Heart left ventricle (tissue), 13 donors: ENCODE measurements around the gene SRCIN1.

Experiments
- POLR2A ChIP-seq, 2 donors: fragments of 450-650 bp; IDR thresholded peaks; one replicate each; pipeline ENCODE4 v1.6.1; 2017; ENCODE audit warnings: antibody characterized with exemption in 2 of 2, mild to moderate bottlenecking in 2 of 2, moderate library complexity in 2 of 2
- TF ChIP-seq, protein P1 (sequence below), 12 donors: fragments of 200-600 bp; sonication (generic) in 4 of 12; IDR thresholded peaks; one replicate each; pipeline versions ENCODE4 v1.5.0 to v1.8.0; 2018 to 2022; ENCODE audit warnings: antibody characterized with exemption in 12 of 12, mild to moderate bottlenecking in 5 of 12
- donor health status: ischemic (EF 13 %, LVEDD 7.1; RV severe dilation, severe dysfunction).
- donor health status: DM: no; HTN: yes; CAD: no.
- donor health status: DM: no; HTN: no; CAD: no.
- donor health status: ischemic (EF 25% LVEDD 6.9; RV normal size, moderate dysfunction).
- donor health status: ischemic (EF 25% LVEDD 5.7; RV mildly dilated, moderate dysfunction).
- donor health status: ischemic (EF 35%, LVEDD 5.7; RV mildly dilated, moderate dysfunction).
- donor health status: nonischemic (EF 11% LVEDD 7.7; RV severe dilation, severe dysfunction).
- donor health status: DM: yes; HTN: yes; CAD: no.
- donor health status: PGD.
- donor health status: ischemic (EF 29% LVEDD 5.4; RV normal size, mild dysfunction).
- donor health status: nonischemic (EF 23%, LVEDD 6.1; RV moderate dilation, normal function).

DNA sequence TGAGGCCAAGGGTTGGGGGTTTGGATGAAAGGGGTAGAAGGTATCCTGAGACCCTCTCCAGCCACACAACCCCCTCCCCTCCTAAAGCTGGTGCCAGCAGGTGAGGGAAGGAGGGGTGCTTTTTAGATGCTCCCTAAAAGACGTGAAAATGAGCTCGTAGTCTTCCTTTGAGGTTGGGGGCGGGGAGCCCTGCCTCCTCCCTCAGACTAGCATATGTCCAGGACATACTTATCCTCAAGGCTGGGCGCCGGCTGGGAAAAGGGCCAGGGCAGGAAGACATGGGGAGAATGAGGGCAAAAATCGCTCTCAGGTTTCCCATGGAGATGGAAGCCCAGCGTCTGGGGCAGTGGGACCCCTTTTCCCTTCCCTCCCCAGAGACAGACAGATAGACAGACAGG is 26.7 kb downstream of the SRCIN1 start:
- TF ChIP-seq, protein P1, sequence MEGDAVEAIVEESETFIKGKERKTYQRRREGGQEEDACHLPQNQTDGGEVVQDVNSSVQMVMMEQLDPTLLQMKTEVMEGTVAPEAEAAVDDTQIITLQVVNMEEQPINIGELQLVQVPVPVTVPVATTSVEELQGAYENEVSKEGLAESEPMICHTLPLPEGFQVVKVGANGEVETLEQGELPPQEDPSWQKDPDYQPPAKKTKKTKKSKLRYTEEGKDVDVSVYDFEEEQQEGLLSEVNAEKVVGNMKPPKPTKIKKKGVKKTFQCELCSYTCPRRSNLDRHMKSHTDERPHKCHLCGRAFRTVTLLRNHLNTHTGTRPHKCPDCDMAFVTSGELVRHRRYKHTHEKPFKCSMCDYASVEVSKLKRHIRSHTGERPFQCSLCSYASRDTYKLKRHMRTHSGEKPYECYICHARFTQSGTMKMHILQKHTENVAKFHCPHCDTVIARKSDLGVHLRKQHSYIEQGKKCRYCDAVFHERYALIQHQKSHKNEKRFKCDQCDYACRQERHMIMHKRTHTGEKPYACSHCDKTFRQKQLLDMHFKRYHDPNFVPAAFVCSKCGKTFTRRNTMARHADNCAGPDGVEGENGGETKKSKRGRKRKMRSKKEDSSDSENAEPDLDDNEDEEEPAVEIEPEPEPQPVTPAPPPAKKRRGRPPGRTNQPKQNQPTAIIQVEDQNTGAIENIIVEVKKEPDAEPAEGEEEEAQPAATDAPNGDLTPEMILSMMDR (IDR thresholded peaks at IDR 0.05), result no peak
- no peak for TF ChIP-seq POLR2A (IDR thresholded peaks at IDR 0.05)
